Smooth muscle cell (in vitro differentiated cells): ENCODE measurements around the gene ASIC3. TPM values are rescaled to one million over a fixed set of nuclear protein-coding genes. Genes with fewer than 3 reads are reported as not detected.

Experiments
- DNase-seq: peaks from one replicate; lab custom pipeline; 2025; ENCODE audit not compliant: unreplicated experiment; lab: John Stamatoyannopoulos, UW
- H2AFZ ChIP-seq: fragments of 200-600 bp; sonication (generic); 2 replicates; pipeline ENCODE4 v1.6.0; 2016; ENCODE audit warnings: antibody characterized with exemption, low read depth, mild to moderate bottlenecking
- H3F3A ChIP-seq: fragments of 200-600 bp; sonication (generic); 2 replicates; pipeline ENCODE4 v1.6.0; 2017; ENCODE audit warnings: antibody characterized with exemption, low read depth
- H3K27ac ChIP-seq: fragments of 200-600 bp; sonication (generic); 2 replicates; pipeline ENCODE4 v1.5.1; 2016; ENCODE audit warnings: low read depth, mild to moderate bottlenecking
- H3K27me3 ChIP-seq: fragments of 200-600 bp; sonication (generic); 2 replicates; pipeline ENCODE4 v1.6.1; 2016; ENCODE audit warnings: low read depth, mild to moderate bottlenecking
- H3K36me3 ChIP-seq: fragments of 200-600 bp; sonication (generic); 2 replicates; pipeline ENCODE4 v1.5.1; 2016; ENCODE audit warnings: low read depth
- H3K4me1 ChIP-seq: fragments of 200-600 bp; sonication (generic); 2 replicates; pipeline ENCODE4 v1.5.1; 2016; ENCODE audit warnings: low read depth
- H3K4me2 ChIP-seq: fragments of 200-600 bp; sonication (generic); 2 replicates; pipeline ENCODE4 v1.6.0; 2016; ENCODE audit warnings: mild to moderate bottlenecking
- H3K4me3 ChIP-seq: fragments of 200-600 bp; sonication (generic); 2 replicates; pipeline ENCODE4 v1.5.1; 2016; ENCODE audit warnings: mild to moderate bottlenecking
- H3K79me2 ChIP-seq: fragments of 200-600 bp; sonication (generic); 2 replicates; pipeline ENCODE4 v1.6.0; 2016; ENCODE audit warnings: low read depth, mild to moderate bottlenecking
- H3K9ac ChIP-seq: fragments of 200-600 bp; sonication (generic); 2 replicates; pipeline ENCODE4 v1.6.0; 2016; ENCODE audit warnings: low read depth
- H3K9me3 ChIP-seq: fragments of 200-600 bp; sonication (generic); replicated peaks from 2 replicates; pipeline ENCODE4 v1.5.1; 2016; ENCODE audit warnings: low read depth
- H4K20me1 ChIP-seq: fragments of 200-600 bp; sonication (generic); 2 replicates; pipeline ENCODE4 v1.6.0; 2016; ENCODE audit warnings: low read depth
- WGBS: methylation state at CpG from one replicate; pipeline ENCODE4 v1.1.7; 2016; ENCODE audit warnings: low lambda C conversion rate; 5-methylcytosine and 5-hydroxymethylcytosine counted together
- polyA plus RNA-seq: library from polyadenylated mRNA; unstranded; fragments of >200 nt; fragmentation: Nextera tagmentation; extraction: Ambion mirVana; gene quantifications from 2 replicates; pipeline ENCODE4 v1.2.1, GENCODE V29; 2016
- total RNA-seq: library from RNA; depleted of rRNA; stranded (reverse); fragments of >200 nt; gene quantifications from 2 replicates; pipeline ENCODE4 v1.2.3, GENCODE V29; 2014
- TF ChIP-seq, protein P1 (sequence below): fragments of 200-600 bp; sonication (generic); IDR thresholded peaks from 2 replicates; pipeline ENCODE4 v1.5.1; 2017; ENCODE audit warnings: borderline replicate concordance, mild to moderate bottlenecking, antibody characterized with exemption; ENCODE audit not compliant: insufficient read depth, poor library complexity, severe bottlenecking

The ASIC3 gene
- total and polyA plus RNA-seq, 2 experiments from 2014 or later, result 2.0 to 2.3 TPM

DNA sequence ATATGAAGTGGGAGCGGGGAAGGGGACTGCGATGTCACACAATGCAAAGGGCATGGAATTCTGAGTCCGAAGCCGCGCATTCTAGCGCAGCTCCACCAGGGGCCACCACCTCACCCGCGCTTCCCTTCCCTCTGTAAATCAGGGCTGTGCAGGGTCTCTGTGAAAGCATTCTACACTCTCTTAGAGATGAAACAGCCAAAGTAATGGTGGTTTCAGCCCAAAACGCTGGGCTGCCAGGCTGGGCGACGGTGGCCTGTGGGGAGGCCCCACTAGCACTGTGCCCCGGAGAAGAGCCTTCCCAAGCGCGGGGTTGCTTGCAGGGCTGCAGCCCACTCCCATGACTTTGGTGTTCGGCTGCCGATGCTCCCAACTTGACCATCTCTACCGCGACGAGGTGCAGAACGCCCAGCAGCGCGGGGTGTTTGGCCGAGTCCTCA, 35.4 kb upstream of the ASIC3 start:
- H3K4me2 ChIP-seq, result peak overlapping the region; percentile 76
- H2AFZ ChIP-seq, result no peak overlapping the region

DNA sequence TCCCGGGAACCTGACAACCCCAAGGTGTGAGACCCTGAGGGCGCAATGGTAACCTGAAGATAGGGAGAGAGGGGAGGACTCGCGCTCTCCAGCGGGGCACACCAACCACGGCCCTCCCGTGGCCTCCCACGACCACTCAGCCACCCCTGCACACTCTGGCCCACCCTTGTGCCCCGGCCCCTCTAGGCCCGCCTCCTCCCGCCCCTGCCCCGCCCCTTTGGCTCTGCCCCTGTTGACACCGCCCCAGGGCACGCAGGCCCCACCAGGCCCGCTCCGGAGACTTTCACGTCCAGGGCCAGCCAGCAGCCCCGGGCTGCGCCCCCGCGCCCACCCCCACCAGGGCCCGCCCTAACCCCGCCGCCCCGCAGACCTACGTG, 35.0 kb upstream of the ASIC3 start:
- TF ChIP-seq, protein P1, sequence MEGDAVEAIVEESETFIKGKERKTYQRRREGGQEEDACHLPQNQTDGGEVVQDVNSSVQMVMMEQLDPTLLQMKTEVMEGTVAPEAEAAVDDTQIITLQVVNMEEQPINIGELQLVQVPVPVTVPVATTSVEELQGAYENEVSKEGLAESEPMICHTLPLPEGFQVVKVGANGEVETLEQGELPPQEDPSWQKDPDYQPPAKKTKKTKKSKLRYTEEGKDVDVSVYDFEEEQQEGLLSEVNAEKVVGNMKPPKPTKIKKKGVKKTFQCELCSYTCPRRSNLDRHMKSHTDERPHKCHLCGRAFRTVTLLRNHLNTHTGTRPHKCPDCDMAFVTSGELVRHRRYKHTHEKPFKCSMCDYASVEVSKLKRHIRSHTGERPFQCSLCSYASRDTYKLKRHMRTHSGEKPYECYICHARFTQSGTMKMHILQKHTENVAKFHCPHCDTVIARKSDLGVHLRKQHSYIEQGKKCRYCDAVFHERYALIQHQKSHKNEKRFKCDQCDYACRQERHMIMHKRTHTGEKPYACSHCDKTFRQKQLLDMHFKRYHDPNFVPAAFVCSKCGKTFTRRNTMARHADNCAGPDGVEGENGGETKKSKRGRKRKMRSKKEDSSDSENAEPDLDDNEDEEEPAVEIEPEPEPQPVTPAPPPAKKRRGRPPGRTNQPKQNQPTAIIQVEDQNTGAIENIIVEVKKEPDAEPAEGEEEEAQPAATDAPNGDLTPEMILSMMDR, result no peak
- DNase-seq, result no peak
- Histone ChIP-seq H4K20me1 (no peaks in the 10 kb centered on the region), H3K4me1 (peaks cover 22% of the 10 kb centered on the region), H3K27ac (peak overlapping the region; percentile 4), H3K27me3 (no peaks in the 10 kb centered on the region), H3K9ac (no peak overlapping the region), H3K9me3 (no peaks in the 10 kb centered on the region), H2AFZ (no peak overlapping the region), H3K4me2 (peak overlapping the region; percentile 76), H3F3A (peaks cover 6% of the 10 kb centered on the region), H3K36me3 (no peaks in the 10 kb centered on the region), H3K79me2 (no peaks in the 10 kb centered on the region), H3K4me3 (peak overlapping the region; percentile 38)
- WGBS, result 31% methylated on average over 18 of the region's 26 CpGs

More for the DNA sequence above, 35.4 kb upstream of the ASIC3 start:
- Histone ChIP-seq H3F3A (peaks cover 6% of the 10 kb centered on the region), H4K20me1 (no peaks in the 10 kb centered on the region), H3K4me1 (peaks cover 24% of the 10 kb centered on the region), H3K9ac (no peak overlapping the region), H3K9me3 (no peaks in the 10 kb centered on the region), H3K27ac (peak overlapping the region; percentile 4), H3K36me3 (no peaks in the 10 kb centered on the region), H3K4me3 (peak overlapping the region; percentile 16), H3K79me2 (no peaks in the 10 kb centered on the region), H3K27me3 (no peaks in the 10 kb centered on the region)
- no peak for DNase-seq
- TF ChIP-seq, protein P1, result peak; percentile 45
- WGBS, result 42% methylated on average over 23 of the region's 23 CpGs

DNA sequence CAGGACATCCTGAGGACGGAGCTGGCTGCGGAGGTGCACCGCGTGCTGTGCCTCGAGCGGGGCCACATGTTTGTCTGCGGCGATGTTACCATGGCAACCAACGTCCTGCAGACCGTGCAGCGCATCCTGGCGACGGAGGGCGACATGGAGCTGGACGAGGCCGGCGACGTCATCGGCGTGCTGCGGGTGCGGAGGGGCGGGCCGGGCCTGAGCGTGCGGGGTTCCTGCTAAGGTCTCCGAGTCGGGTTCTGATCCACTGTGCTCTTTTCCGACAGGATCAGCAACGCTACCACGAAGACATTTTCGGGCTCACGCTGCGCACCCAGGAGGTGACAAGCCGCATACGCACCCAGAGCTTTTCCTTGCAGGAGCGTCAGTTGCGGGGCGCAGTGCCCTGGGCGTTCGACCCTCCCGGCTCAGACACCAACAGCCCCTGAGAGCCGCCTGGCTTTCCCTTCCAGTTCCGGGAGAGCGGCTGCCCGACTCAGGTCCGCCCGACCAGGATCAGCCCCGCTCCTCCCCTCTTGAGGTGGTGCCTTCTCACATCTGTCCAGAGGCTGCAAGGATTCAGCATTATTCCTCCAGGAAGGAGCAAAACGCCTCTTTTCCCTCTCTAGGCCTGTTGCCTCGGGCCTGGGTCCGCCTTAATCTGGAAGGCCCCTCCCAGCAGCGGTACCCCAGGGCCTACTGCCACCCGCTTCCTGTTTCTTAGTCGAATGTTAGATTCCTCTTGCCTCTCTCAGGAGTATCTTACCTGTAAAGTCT, 34.4 kb upstream of the ASIC3 start:
- Histone ChIP-seq H4K20me1 (no peaks in the 10 kb centered on the region), H3K27ac (no peak overlapping the region), H3K79me2 (no peaks in the 10 kb centered on the region), H2AFZ (no peak overlapping the region), H3K27me3 (no peaks in the 10 kb centered on the region), H3K4me3 (peak overlapping the region; percentile 38), H3F3A (peaks cover 6% of the 10 kb centered on the region), H3K4me1 (peaks cover 23% of the 10 kb centered on the region), H3K9ac (peak overlapping the region; percentile 60), H3K9me3 (no peaks in the 10 kb centered on the region), H3K4me2 (peak overlapping the region; percentile 76), H3K36me3 (no peaks in the 10 kb centered on the region)
- WGBS, result 54% methylated on average over 37 of the region's 55 CpGs
- TF ChIP-seq, protein P1, result no peak
- DNase-seq, result peak; percentile 23

DNA sequence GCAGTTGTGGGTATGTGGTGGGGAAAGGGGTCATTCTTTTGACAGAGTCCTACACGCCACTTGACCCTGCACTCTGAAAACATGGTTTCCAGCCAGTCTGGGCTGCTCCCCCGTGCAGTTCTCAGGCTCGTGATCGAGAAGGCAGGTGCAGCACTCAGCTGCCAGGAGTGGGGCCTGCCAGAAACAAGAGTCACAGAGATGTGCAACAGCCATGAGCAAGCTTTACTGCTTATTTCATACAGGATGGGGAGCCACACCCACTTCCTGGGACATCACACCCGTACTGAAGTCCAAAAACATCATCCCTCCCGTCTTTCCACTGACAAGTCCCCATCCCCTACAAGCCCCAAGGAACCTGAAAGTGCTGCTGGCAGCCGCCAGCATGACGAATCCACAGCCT, 33.4 kb upstream of the ASIC3 start:
- Histone ChIP-seq H3K4me2 (no peak overlapping the region), H3K4me1 (peaks cover 21% of the 10 kb centered on the region), H3K79me2 (no peaks in the 10 kb centered on the region), H3K9me3 (no peaks in the 10 kb centered on the region), H3F3A (peaks cover 6% of the 10 kb centered on the region), H4K20me1 (no peaks in the 10 kb centered on the region), H2AFZ (no peak overlapping the region), H3K27me3 (no peaks in the 10 kb centered on the region), H3K27ac (no peak overlapping the region), H3K4me3 (no peak overlapping the region), H3K9ac (no peak overlapping the region), H3K36me3 (no peaks in the 10 kb centered on the region)
- WGBS, result 96% methylated on average over 8 of the region's 8 CpGs
- TF ChIP-seq, protein P1, result no peak
- DNase-seq, result no peak
